Measurements from ENCODE around the gene TMEM256.

DNA sequence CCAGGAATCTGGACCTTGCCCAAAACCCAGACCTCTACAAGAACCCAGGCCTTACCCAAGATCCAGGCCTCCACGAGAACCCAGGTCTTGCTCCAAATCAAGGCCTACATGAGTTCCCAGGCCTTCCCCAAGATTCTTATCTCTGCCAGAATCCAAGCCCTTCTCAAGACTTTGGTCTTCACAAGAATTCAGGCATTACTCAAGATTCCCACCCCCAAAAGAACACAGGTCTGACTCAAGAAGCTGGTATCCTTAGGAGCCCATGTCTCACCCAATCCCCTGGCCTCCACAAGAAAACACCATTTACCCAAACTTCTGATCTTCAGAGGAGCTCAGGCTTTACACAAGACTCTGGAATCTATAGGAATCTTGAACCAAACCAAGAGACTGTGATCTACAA is 27.3 kb upstream of the TMEM256 start:
- no peak for TF ChIP-seq EP300 (conservative IDR thresholded peaks at IDR 0.05; ENCODE audit: poor library complexity, severe bottlenecking)
- TF ChIP-seq, protein P1, sequence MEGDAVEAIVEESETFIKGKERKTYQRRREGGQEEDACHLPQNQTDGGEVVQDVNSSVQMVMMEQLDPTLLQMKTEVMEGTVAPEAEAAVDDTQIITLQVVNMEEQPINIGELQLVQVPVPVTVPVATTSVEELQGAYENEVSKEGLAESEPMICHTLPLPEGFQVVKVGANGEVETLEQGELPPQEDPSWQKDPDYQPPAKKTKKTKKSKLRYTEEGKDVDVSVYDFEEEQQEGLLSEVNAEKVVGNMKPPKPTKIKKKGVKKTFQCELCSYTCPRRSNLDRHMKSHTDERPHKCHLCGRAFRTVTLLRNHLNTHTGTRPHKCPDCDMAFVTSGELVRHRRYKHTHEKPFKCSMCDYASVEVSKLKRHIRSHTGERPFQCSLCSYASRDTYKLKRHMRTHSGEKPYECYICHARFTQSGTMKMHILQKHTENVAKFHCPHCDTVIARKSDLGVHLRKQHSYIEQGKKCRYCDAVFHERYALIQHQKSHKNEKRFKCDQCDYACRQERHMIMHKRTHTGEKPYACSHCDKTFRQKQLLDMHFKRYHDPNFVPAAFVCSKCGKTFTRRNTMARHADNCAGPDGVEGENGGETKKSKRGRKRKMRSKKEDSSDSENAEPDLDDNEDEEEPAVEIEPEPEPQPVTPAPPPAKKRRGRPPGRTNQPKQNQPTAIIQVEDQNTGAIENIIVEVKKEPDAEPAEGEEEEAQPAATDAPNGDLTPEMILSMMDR (IDR thresholded peaks at IDR 0.05; ENCODE audit: poor library complexity, severe bottlenecking): no peak
- no peak for TF ChIP-seq RAD21 (conservative IDR thresholded peaks at IDR 0.05)
- no peak for TF ChIP-seq EZH2 (IDR thresholded peaks at IDR 0.05; ENCODE audit: borderline replicate concordance, insufficient read depth, low read length, poor library complexity, severe bottlenecking)
- TF ChIP-seq, protein P2, sequence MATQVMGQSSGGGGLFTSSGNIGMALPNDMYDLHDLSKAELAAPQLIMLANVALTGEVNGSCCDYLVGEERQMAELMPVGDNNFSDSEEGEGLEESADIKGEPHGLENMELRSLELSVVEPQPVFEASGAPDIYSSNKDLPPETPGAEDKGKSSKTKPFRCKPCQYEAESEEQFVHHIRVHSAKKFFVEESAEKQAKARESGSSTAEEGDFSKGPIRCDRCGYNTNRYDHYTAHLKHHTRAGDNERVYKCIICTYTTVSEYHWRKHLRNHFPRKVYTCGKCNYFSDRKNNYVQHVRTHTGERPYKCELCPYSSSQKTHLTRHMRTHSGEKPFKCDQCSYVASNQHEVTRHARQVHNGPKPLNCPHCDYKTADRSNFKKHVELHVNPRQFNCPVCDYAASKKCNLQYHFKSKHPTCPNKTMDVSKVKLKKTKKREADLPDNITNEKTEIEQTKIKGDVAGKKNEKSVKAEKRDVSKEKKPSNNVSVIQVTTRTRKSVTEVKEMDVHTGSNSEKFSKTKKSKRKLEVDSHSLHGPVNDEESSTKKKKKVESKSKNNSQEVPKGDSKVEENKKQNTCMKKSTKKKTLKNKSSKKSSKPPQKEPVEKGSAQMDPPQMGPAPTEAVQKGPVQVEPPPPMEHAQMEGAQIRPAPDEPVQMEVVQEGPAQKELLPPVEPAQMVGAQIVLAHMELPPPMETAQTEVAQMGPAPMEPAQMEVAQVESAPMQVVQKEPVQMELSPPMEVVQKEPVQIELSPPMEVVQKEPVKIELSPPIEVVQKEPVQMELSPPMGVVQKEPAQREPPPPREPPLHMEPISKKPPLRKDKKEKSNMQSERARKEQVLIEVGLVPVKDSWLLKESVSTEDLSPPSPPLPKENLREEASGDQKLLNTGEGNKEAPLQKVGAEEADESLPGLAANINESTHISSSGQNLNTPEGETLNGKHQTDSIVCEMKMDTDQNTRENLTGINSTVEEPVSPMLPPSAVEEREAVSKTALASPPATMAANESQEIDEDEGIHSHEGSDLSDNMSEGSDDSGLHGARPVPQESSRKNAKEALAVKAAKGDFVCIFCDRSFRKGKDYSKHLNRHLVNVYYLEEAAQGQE (IDR thresholded peaks at IDR 0.05; ENCODE audit: borderline replicate concordance): no peak
- no peak for TF ChIP-seq MXI1 (conservative IDR thresholded peaks at IDR 0.05; ENCODE audit: poor library complexity, severe bottlenecking)
- TF ChIP-seq SMC3 (conservative IDR thresholded peaks at IDR 0.05; ENCODE audit: poor library complexity): no peak
- no peak for TF ChIP-seq TAF1 (IDR thresholded peaks at IDR 0.05; ENCODE audit: low read depth)
- TF ChIP-seq POLR2AphosphoS5 (IDR thresholded peaks at IDR 0.05): no peak
